ENCODE results near the gene ESYT2.
A peak's percentile ranks its signal among the peaks of the same experiment; 100 is the strongest.

Gene ESYT2

DNA sequence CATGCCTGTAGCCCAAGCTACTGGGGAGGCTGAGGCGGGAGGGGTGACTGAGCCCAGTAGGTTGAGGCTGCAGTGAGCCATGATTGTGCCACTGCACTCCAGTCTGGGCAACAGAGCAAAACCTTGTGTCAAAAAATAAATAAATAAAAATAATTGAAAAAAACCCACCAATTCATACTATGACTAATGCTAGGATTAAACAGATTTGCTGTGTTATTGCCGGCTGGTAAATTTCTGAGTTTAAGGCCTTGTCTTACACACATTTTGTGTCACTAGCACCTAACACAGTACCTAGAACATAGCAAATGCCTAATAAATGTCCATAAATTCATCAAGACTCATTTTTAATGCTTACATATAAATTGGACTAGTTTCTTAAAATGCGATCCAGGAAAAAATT, 8.7 kb downstream of the ESYT2 start:
- H3K4me3 ChIP-seq (ENCODE audit: severe bottlenecking) = no peak overlapping the region
- no peaks in the 10 kb centered on the region for H3K9me3 ChIP-seq (ENCODE audit: severe bottlenecking)
- H3K27me3 ChIP-seq (ENCODE audit: insufficient read depth, poor library complexity, severe bottlenecking) = no peaks in the 10 kb centered on the region
- TF ChIP-seq, protein P1, sequence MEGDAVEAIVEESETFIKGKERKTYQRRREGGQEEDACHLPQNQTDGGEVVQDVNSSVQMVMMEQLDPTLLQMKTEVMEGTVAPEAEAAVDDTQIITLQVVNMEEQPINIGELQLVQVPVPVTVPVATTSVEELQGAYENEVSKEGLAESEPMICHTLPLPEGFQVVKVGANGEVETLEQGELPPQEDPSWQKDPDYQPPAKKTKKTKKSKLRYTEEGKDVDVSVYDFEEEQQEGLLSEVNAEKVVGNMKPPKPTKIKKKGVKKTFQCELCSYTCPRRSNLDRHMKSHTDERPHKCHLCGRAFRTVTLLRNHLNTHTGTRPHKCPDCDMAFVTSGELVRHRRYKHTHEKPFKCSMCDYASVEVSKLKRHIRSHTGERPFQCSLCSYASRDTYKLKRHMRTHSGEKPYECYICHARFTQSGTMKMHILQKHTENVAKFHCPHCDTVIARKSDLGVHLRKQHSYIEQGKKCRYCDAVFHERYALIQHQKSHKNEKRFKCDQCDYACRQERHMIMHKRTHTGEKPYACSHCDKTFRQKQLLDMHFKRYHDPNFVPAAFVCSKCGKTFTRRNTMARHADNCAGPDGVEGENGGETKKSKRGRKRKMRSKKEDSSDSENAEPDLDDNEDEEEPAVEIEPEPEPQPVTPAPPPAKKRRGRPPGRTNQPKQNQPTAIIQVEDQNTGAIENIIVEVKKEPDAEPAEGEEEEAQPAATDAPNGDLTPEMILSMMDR (IDR thresholded peaks at IDR 0.05; ENCODE audit: poor library complexity, severe bottlenecking) = no peak
- DNase-seq (ENCODE audit: low spot score) = no peak
- no peak for ATAC-seq (ENCODE audit: low read depth)
- peaks cover 59% of the 10 kb centered on the region for H3K4me1 ChIP-seq (ENCODE audit: insufficient read depth, poor library complexity, severe bottlenecking)
- H3K27ac ChIP-seq (ENCODE audit: poor library complexity, severe bottlenecking) = peak overlapping the region; percentile 99
- H3K36me3 ChIP-seq (ENCODE audit: low read depth) = peaks cover 6% of the 10 kb centered on the region; the same call in 1 of the 2 replicates

DNA sequence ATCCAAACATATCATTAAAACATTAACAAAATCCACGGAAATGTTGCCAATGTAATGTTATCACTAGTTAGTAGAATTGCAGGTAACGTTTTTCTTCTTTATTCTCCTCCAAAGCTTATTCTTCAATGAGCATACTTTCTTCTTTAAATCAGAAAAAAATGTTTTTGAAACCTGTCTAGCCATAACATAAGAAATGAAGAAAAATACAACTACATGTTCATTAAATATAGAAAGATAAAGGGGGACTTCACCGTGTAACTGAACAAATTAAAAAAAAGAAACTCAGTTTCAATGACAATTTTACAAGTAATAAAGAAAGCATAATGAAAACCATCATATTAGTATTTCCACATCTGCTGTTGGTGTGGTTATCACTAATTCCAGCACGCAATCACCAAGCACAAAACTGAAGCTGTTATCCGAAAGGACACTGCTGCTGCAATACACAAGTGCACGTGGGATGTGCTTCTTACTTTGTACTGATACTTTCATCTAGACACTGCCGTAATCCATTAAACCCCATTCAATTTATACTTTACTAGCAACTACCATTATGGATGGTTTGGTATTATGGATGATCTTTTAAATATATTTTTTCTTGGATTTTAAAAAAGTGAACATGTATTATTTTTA, 9.6 kb downstream of the ESYT2 start:
- H3K4me1 ChIP-seq (ENCODE audit: insufficient read depth, poor library complexity, severe bottlenecking) = peaks cover 59% of the 10 kb centered on the region
- TF ChIP-seq, protein P1 (IDR thresholded peaks at IDR 0.05; ENCODE audit: poor library complexity, severe bottlenecking) = no peak
- no peak for DNase-seq (ENCODE audit: low spot score)

DNA sequence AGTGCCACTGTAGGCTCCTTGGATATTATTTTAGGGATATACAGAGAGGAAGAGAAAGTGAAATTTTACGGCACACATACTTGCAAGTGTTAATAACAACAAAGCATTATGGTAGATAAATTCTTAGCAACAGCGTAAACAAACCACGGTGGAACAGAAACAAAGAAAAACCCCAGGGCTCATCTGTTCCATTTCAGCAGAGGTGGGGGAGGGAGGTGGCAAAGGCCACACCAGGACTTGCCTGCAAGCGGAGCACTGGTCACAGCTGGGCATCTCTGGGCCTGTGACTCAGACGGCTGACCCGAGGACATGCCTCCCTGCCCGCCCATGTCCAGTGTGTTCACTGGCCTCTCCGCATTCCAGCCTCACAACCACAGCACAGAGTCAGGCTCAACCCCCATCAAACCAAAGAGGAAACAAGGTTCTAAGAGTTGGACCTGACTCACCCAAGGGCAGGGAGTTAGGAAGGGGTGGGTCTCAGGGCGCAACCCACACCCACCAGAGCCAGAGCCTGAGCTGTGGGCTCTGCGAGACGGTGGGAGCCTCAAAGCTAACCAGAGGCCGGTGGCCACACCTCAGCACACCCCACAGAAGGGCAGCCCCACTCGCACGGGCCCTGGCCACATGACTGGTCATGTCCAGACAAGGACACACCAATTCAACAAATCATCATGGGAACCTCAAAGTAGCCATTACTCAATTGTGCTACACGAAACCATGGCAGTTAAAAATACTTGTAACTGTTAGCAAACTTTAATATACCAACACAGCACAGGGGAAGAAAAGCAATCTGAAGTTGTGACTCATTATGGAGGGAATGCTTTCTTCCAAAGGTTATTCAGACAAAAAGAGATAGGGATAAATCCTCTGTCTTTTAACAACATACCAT, 10.7 kb downstream of the ESYT2 start:
- DNase-seq (ENCODE audit: low spot score) = peak; percentile 97
- Histone ChIP-seq H3K4me3 (ENCODE audit: severe bottlenecking) (peak overlapping the region; percentile 2), H3K27me3 (ENCODE audit: insufficient read depth, poor library complexity, severe bottlenecking) (no peaks in the 10 kb centered on the region), H3K27ac (ENCODE audit: poor library complexity, severe bottlenecking) (peak overlapping the region; percentile 99), H3K36me3 (ENCODE audit: low read depth) (peaks cover 6% of the 10 kb centered on the region; the same call in 1 of the 2 replicates), H3K9me3 (ENCODE audit: severe bottlenecking) (no peaks in the 10 kb centered on the region), H3K4me1 (ENCODE audit: insufficient read depth, poor library complexity, severe bottlenecking) (peaks cover 51% of the 10 kb centered on the region)
- TF ChIP-seq, protein P1 (IDR thresholded peaks at IDR 0.05; ENCODE audit: poor library complexity, severe bottlenecking) = peak; percentile 18
- ATAC-seq (ENCODE audit: low read depth) = peak; percentile 84

More for the DNA sequence above, 9.6 kb downstream of the ESYT2 start:
- H3K9me3 ChIP-seq (ENCODE audit: severe bottlenecking) = no peaks in the 10 kb centered on the region
- H3K27ac ChIP-seq (ENCODE audit: poor library complexity, severe bottlenecking) = peak overlapping the region; percentile 99
- H3K27me3 ChIP-seq (ENCODE audit: insufficient read depth, poor library complexity, severe bottlenecking) = no peaks in the 10 kb centered on the region
- ATAC-seq (ENCODE audit: low read depth) = no peak
- peaks cover 6% of the 10 kb centered on the region; the same call in 1 of the 2 replicates for H3K36me3 ChIP-seq (ENCODE audit: low read depth)
- H3K4me3 ChIP-seq (ENCODE audit: severe bottlenecking) = no peak overlapping the region

DNA sequence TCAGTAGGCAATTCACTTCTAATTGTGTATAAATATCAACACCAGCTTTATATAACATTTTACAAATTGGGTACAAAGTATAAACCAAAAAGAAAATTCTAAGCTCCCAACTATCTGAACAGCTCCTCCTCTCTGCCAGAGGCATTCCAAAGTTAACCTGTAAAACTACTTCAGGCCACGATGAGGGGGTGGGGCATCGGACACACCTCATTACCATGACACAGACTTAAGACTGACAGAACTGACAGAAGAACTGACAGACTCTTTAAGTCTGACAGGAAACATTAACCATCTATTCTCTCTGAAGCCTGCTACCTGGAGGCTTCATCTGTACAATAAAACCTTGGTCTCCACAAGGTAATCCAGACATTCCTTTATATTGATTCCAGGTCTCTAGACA, 12.3 kb downstream of the ESYT2 start:
- DNase-seq (ENCODE audit: low spot score) (no peak), ATAC-seq (ENCODE audit: low read depth) (peak; percentile 17; the same call in 1 of the 3 replicates)
- Histone ChIP-seq H3K36me3 (ENCODE audit: low read depth) (peaks cover 10% of the 10 kb centered on the region), H3K27me3 (ENCODE audit: insufficient read depth, poor library complexity, severe bottlenecking) (no peaks in the 10 kb centered on the region), H3K4me3 (ENCODE audit: severe bottlenecking) (no peak overlapping the region), H3K27ac (ENCODE audit: poor library complexity, severe bottlenecking) (peak overlapping the region; percentile 99), H3K4me1 (ENCODE audit: insufficient read depth, poor library complexity, severe bottlenecking) (peaks cover 57% of the 10 kb centered on the region), H3K9me3 (ENCODE audit: severe bottlenecking) (no peaks in the 10 kb centered on the region)
- TF ChIP-seq, protein P1 (IDR thresholded peaks at IDR 0.05; ENCODE audit: poor library complexity, severe bottlenecking) = no peak

Data from RWPE2 (cell line).